GM18520 (cell line): Measurements from ENCODE around the gene DLX2.
"Not testable (repeated sequence)": the region's sequence is repeated elsewhere in the genome, so short reads cannot be mapped to it uniquely, and the experiment has no call there.

Source experiments
- ATAC-seq: cut with Tn5 transposase; IDR thresholded peaks from one replicate; pipeline ENCODE4 v1.9.1; 2021; ENCODE audit not compliant: unreplicated experiment

Gene DLX2

DNA sequence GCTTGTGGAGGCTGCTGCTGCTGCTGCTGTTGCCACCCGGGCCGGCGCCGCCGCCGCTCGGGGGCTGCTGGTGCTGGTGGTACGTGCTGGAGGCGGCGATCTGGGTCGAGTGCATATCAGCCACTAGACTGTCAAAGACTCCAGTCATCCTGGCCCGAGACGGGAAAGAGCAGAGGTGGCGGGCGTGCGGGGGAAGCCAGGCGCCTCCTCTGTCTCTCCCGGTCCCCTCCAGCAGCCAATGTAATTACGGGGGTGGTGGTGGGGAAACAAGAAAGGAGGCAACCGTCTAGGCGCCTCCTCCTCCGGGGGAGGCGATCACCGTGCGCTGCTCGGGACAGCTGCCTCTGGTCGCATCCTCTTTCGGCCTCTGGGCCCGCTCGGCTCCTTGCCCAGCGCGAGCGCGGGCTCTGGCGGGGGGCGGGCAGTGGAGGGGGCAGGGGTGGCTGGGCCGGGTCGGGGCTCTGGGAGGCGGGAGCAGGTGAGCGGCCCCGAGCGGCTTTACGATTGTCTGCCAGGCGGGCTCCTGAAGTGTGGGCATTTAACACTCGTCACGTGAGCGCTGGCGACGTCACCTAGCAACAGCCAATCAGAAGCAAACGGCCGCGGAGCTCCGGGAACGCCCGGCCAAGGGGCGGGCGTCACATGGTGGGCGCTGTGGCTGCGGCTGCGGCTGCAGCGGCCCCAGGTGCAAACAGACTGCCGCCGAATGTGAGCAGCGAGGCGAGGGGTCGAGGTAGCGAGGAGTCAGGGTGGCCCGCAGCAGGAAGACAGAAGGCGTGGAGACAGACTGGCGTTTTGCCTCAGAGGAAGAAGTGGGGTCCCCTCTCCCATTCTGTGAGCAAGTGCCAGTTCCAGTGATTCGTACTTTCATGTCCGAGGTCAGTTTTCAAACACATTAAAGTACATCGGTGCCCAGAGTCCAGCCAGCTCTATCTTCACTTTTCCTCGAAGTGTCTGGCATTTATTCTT, at the start of gene DLX2:
Gene DLX2, minus strand, starts transcription at position 510 of the 969 bp plus-strand sequence. Its CDS starts 362 bp downstream, at position 148.
- ATAC-seq = peak; percentile 61

DNA sequence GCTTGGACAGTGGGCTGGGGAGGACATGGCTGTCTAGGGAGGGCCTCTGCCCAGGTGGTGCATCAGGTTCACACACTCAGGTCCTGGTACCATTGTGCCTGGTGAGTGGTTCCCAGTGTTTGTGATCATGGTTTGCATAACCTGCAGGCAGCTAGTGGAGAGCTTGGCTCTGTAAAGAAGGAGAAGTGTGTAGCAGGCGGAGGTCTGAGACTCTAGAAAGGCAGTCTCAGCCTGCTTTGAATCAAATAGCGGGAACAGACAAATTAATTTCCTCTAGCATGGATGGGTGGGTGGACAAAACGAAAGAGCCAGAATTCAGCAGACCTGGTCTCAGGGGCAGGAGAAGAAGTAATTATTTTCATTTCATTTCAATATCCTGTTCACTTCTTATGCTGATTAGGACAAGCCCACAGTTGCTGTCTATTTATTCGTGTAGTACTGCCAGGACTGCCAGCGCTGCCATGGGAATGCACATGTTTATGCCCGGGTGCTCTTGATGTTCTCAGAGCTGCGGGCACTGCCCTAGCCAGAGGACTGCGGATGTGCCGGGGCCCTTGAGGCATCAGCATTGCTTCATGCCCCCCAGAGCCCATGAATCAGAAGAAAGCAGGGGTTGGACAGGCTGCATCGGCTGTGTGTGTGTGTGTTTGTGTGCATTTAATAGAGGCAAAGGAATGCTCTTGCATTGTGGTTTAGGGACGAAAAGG, 45.4 kb upstream of the DLX2 start:
- no peak for ATAC-seq

DNA sequence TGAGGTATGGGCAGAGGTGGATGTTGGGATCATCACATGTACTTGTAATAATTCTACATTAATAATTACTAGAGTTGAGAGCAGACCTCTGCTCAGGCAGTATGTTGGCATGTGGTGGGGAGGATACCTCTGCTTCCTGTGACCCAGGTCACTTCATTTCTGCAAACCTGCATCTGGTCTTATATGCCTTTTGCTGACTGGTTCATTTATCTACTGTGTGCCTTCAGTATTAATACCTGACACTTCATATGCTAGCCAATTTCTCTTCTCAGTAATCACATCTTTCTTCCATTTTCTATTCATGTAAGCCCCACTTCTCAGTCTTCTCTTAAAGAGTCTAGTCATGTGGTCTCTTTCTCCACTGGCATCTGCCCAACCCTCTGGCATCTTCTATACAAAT, 41.1 kb upstream of the DLX2 start:
- no peak for ATAC-seq

DNA sequence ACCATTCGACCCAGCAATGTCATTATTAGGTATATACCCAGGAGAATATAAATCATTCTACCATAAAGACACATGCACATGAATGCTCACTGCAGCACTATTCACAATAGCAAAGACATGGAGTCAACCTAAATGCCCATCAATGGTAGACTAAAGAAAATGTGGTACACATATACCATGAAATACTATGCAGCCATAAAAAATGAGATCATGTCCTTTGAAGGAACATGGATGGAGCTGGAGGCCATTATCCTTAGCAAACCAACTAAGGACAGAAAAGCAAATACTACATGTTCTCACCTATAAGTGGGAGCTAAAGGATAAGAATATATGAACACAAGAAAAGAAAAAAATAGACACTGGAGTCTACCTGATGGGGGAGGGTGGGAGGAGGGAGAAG, 36.0 kb upstream of the DLX2 start:
- not testable (repeated sequence) for ATAC-seq

DNA sequence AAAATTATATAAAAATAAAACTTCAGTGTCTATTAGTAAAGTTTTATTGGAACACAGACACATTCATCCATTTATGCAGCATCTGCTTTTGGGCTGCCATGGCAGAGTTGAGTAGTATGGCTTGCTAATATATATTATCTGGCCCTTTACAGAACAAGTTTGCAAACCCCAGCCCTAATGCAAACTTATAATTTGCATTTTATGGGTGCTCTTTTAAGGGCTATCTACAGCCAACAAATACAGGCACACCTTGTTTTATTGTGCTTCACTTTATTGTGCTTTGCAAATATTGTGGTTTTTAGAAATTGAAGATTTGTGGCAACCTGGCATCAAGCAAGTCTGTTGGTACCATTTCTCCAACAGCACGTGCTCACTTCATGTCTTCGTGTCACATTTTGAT, 35.2 kb upstream of the DLX2 start:
- ATAC-seq = no peak

DNA sequence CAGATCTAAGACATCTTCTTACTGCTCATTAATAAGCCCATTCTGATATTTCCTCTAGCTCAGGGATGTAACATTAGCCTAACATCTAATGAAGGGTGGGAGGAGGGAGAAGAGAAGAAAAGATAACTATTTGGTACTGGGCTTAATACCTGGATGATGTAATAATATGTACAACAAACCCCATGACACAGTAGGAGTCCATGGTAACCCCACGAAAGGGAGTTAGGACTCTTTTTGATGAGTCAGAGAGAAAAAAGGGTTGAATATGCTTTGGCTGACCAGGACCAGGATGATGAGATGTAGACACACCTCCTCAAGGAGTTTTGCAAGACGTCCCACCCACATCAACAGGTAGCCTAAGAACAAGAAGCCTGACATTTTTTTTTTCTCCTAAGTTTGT, 34.4 kb upstream of the DLX2 start:
- ATAC-seq = no peak

DNA sequence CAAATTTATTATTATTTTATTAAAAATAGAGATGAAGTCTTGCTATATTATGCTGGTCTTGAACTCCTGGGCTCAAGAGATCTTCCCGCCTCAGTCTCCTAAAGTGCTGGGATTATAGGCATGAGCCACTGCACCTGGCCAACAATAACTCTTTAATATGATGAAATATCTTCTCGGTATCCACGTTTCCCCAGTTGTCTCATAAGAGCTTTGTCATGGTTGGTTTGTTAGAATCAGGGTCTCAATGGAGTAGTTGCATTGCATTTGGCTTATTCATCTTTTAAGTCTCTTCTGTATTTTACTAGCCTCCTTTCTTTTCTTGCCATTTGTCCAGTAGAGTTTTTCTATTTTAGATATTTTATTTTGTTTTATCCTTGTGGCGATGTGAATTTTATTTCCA, 32.7 kb upstream of the DLX2 start:
- ATAC-seq = no peak

DNA sequence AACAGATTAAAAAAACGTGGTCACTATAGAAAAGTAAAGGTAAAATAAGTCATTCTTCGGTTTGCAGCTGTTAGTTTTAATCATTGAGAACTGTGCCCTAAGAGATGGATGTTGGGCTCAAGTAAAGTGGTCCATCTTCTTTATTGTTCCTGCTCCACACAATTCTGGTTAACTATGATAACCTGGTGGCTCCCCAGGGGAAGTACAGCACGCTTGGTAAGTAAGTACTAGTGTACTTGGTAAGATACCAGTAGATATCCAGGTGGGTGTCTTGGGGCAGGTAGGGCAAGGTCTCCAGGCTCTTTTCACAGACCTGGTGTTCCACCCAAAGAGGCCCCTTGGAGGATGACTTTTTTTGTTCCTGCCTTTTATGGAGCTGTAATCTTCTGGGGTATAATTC, 31.6 kb upstream of the DLX2 start:
- no peak for ATAC-seq

DNA sequence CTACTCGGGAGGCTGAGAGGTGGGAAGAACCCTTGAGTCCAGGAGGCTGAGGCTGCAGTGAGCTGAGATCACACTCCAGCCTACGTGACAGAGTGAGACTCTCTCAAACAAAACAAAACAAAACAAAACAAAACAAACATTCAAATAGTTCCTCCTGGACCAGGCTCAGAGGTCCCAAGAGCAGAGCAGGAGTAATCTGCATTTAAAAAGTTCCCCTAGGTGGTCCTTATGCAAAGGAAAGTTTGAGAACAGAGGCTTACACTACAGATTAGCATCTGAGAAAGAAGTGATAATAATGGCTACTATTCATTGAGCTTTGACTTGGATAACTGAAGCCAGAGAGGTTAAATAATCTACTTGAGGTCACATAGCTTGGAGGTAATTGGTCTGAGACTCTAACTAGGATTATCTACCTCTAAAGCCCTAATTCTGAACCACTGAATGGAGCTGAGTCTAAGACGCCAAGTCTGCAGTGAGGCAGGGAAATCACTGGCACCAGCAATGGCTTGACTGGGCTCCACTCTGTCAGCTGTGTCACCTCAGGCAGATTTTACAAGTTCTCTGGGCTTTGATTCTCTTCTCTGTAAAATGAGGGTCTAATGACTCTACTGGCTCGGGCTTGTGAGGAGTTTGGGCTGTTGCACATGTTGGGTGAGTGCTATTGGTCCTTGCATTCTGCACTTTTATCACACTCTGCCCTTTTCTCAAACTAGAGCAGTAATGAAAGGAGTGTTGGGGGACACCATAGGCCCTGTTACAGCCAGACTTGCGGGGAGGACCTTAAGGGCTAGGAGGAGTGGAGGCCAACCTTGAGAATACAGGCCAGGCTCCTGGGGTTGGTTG, 29.2 kb upstream of the DLX2 start:
- ATAC-seq = no peak

DNA sequence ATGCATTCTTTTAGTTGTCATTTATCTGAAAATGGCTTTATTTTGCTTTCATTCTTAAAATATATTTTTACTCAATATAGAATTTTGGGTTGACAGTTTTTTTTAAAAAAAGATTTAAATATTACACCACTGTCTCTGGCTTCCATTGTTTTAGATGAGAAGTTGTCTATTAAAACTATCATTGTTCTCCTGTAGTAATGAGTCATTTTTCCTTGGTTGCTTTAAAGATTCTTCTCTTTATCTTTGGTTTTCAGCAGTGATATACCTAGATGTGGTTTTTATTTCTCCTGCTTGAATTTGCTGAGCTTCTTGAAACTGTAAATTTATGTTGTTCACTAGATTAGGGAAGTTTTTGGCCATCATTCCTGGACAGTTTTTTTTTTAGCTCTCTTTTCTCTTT, 26.7 kb upstream of the DLX2 start:
- ATAC-seq = no peak

DNA sequence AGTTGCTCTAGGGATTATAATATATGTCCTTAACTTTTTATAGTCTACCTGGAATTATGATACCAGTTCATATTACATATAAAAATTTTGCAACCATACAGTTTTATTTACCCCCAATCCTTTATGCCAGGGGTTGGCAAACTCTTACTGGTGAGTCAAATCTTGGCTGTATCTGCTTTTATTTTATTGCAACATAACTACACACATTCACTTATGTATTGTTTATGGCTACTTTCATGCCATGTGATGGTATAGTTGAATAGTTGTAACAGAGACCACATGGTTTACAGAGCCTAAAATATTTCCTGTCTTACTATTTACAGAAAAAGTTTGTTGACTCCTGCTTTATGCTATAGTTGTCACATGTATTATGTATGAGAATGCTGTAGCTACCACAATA, 25.8 kb upstream of the DLX2 start:
- ATAC-seq = no peak

DNA sequence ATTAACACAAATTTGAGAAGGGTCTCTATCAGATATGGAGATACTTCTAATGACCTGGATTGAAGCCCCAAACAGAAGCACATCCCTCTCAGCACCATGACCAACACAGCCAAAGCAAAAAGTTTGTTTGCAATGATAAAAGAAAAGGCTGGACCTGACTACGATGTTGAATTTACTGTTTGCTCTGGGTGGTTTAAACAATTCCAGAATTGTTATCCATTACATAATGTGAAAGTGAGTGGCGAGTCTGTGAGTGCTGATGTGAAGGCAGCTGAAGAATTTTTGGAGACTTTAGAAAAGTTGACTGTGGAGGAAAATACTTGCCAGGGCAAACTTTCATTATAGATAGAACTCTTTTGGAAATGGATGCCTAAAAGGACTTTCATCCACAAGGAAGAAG, 17.4 kb upstream of the DLX2 start:
- ATAC-seq = no peak

DNA sequence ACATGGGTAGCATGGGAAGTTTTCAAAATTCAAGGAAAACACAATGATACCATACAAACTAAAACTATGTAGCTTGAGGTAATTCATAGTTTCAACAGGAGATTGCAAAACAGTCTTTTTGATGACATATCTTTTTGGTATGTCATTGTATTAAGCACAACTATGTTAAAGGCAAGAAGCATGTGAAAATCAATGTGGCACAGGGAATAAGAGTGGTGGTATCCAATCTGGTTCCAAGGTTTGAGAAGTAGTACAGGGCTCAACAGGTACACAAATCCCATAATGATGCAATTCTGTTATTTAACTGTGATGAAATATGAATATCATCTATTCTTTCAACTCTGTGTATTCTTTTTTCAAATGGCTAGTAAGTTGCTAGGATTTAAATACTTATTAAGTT, 16.4 kb upstream of the DLX2 start:
- no peak for ATAC-seq

DNA sequence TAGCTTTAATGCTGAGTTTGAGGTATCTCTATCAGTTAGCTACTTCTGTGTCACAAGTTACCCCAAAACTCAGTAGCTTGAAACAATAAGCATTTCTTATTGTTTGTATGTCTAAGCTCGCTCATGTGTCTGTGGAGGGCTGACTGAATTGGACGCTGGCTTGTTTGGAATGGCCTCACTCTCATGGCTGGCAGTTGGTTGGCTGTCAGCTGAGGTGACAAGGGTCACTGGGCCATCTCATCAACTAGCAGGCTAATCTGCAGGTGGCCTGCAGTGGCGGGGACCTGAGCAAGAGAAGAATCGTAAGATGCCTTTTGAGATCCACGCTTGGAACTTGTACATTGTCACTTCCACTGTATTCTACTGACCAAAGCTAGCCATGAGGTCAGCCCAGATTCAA, 13.4 kb upstream of the DLX2 start:
- ATAC-seq = no peak

DNA sequence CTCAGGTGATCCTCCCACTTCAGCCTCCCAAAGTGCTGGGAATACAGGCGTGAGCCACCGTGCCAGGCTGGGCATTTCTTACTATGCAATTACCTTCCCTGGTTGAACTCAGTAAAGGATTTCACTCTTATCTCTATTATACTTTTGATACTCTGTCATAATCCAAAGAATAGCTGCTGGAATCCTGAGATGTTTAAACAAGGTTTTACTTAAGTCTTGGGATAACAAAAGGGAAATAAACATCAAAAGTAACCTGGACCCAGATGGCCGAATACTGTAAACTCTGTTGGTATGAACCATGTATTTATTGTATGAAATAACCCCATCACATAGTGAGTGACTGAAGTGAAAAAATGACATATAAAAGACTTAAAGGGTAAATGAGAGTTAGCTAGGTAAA, 11.9 kb upstream of the DLX2 start:
- no peak for ATAC-seq

DNA sequence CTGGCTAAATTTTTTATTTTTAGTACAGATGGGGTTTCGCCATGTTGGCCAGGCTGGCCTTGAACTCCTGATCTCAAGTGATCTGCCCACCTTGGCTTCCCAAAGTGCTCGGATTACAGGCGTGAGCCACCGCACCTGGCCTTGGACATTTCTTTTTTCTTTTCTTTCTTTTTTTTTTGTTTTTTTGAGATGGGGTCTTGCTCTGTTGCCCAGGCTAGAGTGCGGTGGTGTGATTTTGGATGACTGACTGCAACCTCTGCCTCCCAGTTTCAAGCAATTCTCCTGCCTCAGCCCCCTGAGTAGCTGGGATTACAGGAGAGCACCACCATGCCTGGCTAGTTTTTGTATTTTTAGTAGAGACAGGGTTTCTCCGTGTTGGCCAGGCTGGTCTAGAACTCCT, 11.5 kb upstream of the DLX2 start:
- not testable (repeated sequence) for ATAC-seq

DNA sequence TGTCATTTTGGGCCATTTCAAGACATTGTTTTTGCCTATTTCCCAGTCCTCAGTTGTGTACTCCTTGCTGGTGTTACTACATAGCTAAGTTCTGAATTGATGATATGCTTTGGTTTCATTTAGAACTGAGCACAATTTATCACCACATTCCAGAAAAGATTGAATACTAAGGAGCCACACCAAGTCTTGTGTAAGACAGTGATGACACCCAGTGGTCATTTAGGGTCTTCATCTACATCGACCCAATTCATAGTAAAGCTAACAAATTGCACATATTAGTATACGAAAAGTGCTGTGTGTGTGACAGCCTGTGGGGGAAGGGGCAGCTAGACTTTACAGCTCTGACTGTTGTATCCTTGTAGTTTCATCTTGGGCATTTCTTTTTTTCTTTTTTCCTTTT, 10.9 kb upstream of the DLX2 start:
- ATAC-seq = no peak

DNA sequence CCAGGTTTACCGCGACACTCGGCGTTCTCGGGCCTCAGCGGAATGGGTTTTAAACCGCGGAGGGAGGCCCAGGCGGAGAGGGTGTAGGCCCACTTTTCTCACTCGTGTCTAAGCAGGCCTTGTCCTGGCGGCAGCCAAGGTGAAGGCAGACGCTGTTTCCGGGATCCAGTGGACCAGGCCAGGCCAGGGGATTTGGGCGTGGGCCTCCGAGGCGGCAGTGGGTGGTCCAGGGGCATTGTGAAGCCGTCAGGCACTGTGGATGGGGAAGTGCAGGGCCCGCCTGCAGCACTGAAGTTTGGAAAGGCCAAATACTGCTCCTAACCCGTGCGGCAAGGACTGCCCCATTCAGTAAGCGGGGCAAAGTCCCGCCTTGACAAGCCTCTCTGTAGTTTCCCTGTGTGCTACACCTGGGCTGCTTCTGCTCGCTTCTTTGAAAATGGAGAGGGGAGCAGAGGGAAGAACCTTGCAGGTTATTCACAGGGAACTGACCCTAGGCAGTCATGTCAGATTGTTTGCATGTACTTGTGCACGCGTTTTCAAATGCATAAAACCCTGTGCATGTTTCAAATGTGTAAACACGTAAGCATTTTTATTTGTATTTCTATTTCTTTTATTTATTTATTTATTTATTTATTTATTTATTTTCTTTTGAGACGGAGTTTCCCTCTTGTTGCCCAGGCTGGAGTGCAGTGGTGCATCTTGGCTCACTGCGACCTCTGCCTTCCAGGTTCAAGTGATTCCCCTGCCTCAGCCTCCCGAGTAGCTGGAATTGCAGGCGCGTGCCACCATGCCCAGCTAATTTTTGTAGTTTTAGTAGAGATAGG, 7.5 kb upstream of the DLX2 start:
- ATAC-seq = no peak

DNA sequence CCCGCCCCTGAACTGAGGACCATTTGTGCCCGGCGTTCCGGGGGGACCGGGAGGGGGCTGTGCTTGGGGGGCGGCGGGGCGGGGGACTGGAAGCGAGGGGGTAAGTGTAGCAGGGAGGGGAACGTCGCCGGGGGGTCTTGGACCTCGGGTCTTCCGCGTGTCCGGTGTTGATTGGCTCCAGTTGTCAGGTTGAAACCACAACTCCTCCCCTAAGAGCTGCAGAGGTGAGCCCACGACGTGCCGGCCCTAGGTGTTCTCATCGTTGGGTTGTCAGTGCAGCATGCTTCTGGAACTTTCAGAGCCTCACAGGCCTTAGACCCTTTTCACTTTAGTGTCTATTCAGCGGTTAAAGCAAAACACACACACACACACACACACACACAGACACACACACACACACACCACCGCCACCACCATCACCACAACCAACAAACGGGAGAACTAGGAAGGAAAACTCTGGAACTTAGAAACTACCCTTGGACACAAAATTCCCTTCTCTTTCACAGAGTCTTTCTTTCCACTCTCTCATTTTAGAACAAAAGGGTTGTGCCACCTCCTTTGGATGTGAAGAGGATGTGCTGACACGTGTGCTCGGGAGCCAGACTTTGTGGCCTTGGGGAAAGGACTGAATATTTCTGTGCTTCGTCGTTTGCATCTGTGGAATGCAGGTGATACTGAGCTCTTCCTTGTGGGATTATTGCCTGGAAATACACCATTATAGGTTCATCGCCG, 6.7 kb upstream of the DLX2 start:
- no peak for ATAC-seq

DNA sequence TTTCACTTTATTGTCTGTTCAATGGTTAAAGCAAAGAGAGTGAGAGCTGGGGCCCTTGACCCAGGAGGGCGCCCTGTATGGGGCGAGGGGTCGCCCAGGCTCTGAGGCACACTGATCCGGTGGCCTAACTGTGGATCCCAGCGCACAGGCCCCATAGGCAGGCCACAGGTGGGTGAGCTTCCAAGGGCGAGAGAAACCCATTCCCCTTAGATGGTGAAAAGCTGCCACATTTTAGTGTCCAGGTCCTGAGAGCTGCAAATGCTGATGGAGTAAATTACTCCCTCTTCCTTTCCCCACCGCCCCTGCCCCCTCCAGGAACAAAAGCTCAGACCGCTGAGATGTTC, 5.9 kb upstream of the DLX2 start:
- no peak for ATAC-seq
